Ectodermal cell (in vitro differentiated cells): Measurements from ENCODE around the gene G6PC3.
"Not testable (repeated sequence)": the region's sequence is repeated elsewhere in the genome, so short reads cannot be mapped to it uniquely, and the experiment has no call there.

Experiments used
- H3K27ac ChIP-seq: 2 replicates; pipeline ENCODE4 v1.7.0; 2013; ENCODE audit warnings: mild to moderate bottlenecking, low read depth, low read length; ENCODE audit not compliant: insufficient read depth, poor library complexity, severe bottlenecking
- H3K27me3 ChIP-seq: 2 replicates; pipeline ENCODE4 v1.7.0; 2013; ENCODE audit warnings: mild to moderate bottlenecking, low read length; ENCODE audit not compliant: insufficient read depth, control insufficient read depth, poor library complexity, severe bottlenecking
- H3K36me3 ChIP-seq: one replicate; pipeline ENCODE4 v1.7.0; 2013; ENCODE audit warnings: low read length; ENCODE audit not compliant: control insufficient read depth, insufficient read depth
- H3K4me1 ChIP-seq: one replicate; pipeline ENCODE4 v1.7.0; 2013; ENCODE audit warnings: low read length; ENCODE audit not compliant: control insufficient read depth, insufficient read depth
- H3K4me3 ChIP-seq: 2 replicates; pipeline ENCODE4 v1.7.0; 2013; ENCODE audit warnings: low read depth, low read length, control low read depth; ENCODE audit not compliant: insufficient read depth
- H3K9me3 ChIP-seq: 2 replicates; pipeline ENCODE4 v1.7.0; 2013; ENCODE audit warnings: mild to moderate bottlenecking, low read length, moderate library complexity; ENCODE audit not compliant: control insufficient read depth
- WGBS, 2 experiments: methylation state at CpG; one replicate each; pipeline ENCODE4 v1.1.7; 2013; ENCODE audit warnings: missing lambda C conversion rate in 2 of 2; 5-methylcytosine and 5-hydroxymethylcytosine counted together

Gene G6PC3

GRCh38 chr17:44037471-44037870 lies 33.1 kb upstream of the G6PC3 start:
- WGBS, 2 experiments = 88 to 100% methylated on average over 2 of the region's 2 CpGs
- peaks cover 43% of the 10 kb centered on the region for H3K36me3 ChIP-seq
- no peaks in the 10 kb centered on the region for H3K9me3 ChIP-seq
- no peak overlapping the region for H3K27ac ChIP-seq
- no peak overlapping the region for H3K4me3 ChIP-seq
- H3K4me1 ChIP-seq = no peaks in the 10 kb centered on the region
- H3K27me3 ChIP-seq = no peaks in the 10 kb centered on the region

GRCh38 chr17:44038604-44039011 lies 31.9 kb upstream of the G6PC3 start:
- H3K36me3 ChIP-seq = peaks cover 38% of the 10 kb centered on the region
- no peaks in the 10 kb centered on the region for H3K4me1 ChIP-seq
- 97% methylated on average over 3 of the region's 3 CpGs for WGBS, 2 experiments
- no peak overlapping the region for H3K27ac ChIP-seq
- no peaks in the 10 kb centered on the region for H3K27me3 ChIP-seq
- H3K9me3 ChIP-seq = no peaks in the 10 kb centered on the region
- no peak overlapping the region for H3K4me3 ChIP-seq

GRCh38 chr17:44039829-44040635 lies 30.5 kb upstream of the G6PC3 start:
- Histone ChIP-seq H3K36me3 (peaks cover 30% of the 10 kb centered on the region), H3K27ac (no peak overlapping the region), H3K9me3 (no peaks in the 10 kb centered on the region), H3K4me3 (no peak overlapping the region), H3K4me1 (no peaks in the 10 kb centered on the region), H3K27me3 (no peaks in the 10 kb centered on the region)
- 94 to 95% methylated on average over 6 of the region's 6 CpGs for whole genome bisulfite sequencing, 2 experiments

- Histone ChIP-seq H3K36me3 (peaks cover 25% of the 10 kb centered on the region), H3K27me3 (no peaks in the 10 kb centered on the region), H3K4me3 (no peak overlapping the region), H3K9me3 (no peaks in the 10 kb centered on the region), H3K4me1 (no peaks in the 10 kb centered on the region), H3K27ac (no peak overlapping the region)
- WGBS, 2 experiments = 90 to 95% methylated on average over 4 of the region's 4 CpGs
Observed at GRCh38 chr17:44043272-44043696, 27.3 kb upstream of the G6PC3 start.

GRCh38 chr17:44044071-44044470 lies 26.5 kb upstream of the G6PC3 start:
- Histone ChIP-seq H3K27me3 (no peaks in the 10 kb centered on the region), H3K4me1 (no peaks in the 10 kb centered on the region), H3K9me3 (no peaks in the 10 kb centered on the region), H3K27ac (no peak overlapping the region), H3K4me3 (no peak overlapping the region), H3K36me3 (peaks cover 19% of the 10 kb centered on the region)
- WGBS, 2 experiments = 100% methylated on average over 1 of the region's 1 CpG

- H3K4me3 ChIP-seq = no peak overlapping the region
- H3K27ac ChIP-seq = no peak overlapping the region
- H3K9me3 ChIP-seq = no peaks in the 10 kb centered on the region
- H3K27me3 ChIP-seq = no peaks in the 10 kb centered on the region
- H3K4me1 ChIP-seq = no peaks in the 10 kb centered on the region
- peaks cover 19% of the 10 kb centered on the region for H3K36me3 ChIP-seq
- 90 to 98% methylated on average over 4 of the region's 4 CpGs for WGBS, 2 experiments
Observed at GRCh38 chr17:44045486-44045885, 25.0 kb upstream of the G6PC3 start.

- H3K27ac ChIP-seq, H3K9me3 ChIP-seq, H3K4me1 ChIP-seq, H3K27me3 ChIP-seq, H3K4me3 ChIP-seq: not testable (repeated sequence)
- 90 to 95% methylated on average over 7 of the region's 7 CpGs for WGBS, 2 experiments
- H3K36me3 ChIP-seq = peaks cover 32% of the 10 kb centered on the region
Observed at GRCh38 chr17:44046893-44047292, 23.6 kb upstream of the G6PC3 start.

GRCh38 chr17:44049294-44050060 lies 21.1 kb upstream of the G6PC3 start:
- peaks cover 47% of the 10 kb centered on the region for H3K36me3 ChIP-seq
- H3K27ac ChIP-seq = no peak overlapping the region
- H3K4me3 ChIP-seq = no peak overlapping the region
- H3K27me3 ChIP-seq = no peaks in the 10 kb centered on the region
- H3K9me3 ChIP-seq = no peaks in the 10 kb centered on the region
- H3K4me1 ChIP-seq = no peaks in the 10 kb centered on the region
- 96% methylated on average over 9 of the region's 9 CpGs for WGBS, 2 experiments

GRCh38 chr17:44053125-44053872 lies 17.2 kb upstream of the G6PC3 start:
- Histone ChIP-seq H3K4me3 (no peak overlapping the region), H3K36me3 (peaks cover 41% of the 10 kb centered on the region), H3K9me3 (no peaks in the 10 kb centered on the region), H3K27ac (no peak overlapping the region), H3K27me3 (no peaks in the 10 kb centered on the region), H3K4me1 (no peaks in the 10 kb centered on the region)
- WGBS, 2 experiments = 93 to 97% methylated on average over 3 of the region's 3 CpGs
